AG04449 (cell line): ENCODE data around the gene HIVEP3.

Experiments
- CTCF ChIA-PET: fragments of 350-600 bp; formaldehyde crosslinking; extraction: SDS; loops from one replicate; lab custom pipeline; 2021; ENCODE audit warnings: antibody characterized with exemption; lab: Yijun Ruan, JAX
- POLR2A ChIA-PET: fragments of 400-600, 350-600 bp; formaldehyde crosslinking; extraction: SDS; loops from one replicate; lab custom pipeline; 2020; ENCODE audit warnings: antibody characterized with exemption, inconsistent platforms; lab: Yijun Ruan, JAX
- DNase-seq: peaks from one replicate; pipeline ENCODE4 v3.0.0-alpha.2; 2010; ENCODE audit warnings: low read depth, low spot score
- H3K4me3 ChIP-seq: 2 replicates; pipeline ENCODE4 v1.5.1; 2011; ENCODE audit warnings: low read depth, mild to moderate bottlenecking, control low read depth, low read length
- TF ChIP-seq, protein P1 (sequence below): IDR thresholded peaks from one replicate; pipeline ENCODE4 v1.5.1; 2011; ENCODE audit warnings: mild to moderate bottlenecking, moderate library complexity, low read length, control low read depth, inconsistent platforms; ENCODE audit not compliant: insufficient read depth; ENCODE audit errors: missing control alignments

Gene HIVEP3

GRCh38 chr1:41483960-41484401 lies 434.7 kb downstream of the HIVEP3 start:
- H3K4me3 ChIP-seq, result no peak overlapping the region
- CTCF ChIA-PET, result interaction anchor here (1.2 to 4.2 kb wide), 6 partner anchors 8 to 50 kb away, joined by 3 to 17 read pairs (median 6); no protein-coding TSS in a partner anchor
- DNase-seq, result no peak
- TF ChIP-seq, protein P1, sequence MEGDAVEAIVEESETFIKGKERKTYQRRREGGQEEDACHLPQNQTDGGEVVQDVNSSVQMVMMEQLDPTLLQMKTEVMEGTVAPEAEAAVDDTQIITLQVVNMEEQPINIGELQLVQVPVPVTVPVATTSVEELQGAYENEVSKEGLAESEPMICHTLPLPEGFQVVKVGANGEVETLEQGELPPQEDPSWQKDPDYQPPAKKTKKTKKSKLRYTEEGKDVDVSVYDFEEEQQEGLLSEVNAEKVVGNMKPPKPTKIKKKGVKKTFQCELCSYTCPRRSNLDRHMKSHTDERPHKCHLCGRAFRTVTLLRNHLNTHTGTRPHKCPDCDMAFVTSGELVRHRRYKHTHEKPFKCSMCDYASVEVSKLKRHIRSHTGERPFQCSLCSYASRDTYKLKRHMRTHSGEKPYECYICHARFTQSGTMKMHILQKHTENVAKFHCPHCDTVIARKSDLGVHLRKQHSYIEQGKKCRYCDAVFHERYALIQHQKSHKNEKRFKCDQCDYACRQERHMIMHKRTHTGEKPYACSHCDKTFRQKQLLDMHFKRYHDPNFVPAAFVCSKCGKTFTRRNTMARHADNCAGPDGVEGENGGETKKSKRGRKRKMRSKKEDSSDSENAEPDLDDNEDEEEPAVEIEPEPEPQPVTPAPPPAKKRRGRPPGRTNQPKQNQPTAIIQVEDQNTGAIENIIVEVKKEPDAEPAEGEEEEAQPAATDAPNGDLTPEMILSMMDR, result no peak
- POLR2A ChIA-PET, result no interaction called here

DNA sequence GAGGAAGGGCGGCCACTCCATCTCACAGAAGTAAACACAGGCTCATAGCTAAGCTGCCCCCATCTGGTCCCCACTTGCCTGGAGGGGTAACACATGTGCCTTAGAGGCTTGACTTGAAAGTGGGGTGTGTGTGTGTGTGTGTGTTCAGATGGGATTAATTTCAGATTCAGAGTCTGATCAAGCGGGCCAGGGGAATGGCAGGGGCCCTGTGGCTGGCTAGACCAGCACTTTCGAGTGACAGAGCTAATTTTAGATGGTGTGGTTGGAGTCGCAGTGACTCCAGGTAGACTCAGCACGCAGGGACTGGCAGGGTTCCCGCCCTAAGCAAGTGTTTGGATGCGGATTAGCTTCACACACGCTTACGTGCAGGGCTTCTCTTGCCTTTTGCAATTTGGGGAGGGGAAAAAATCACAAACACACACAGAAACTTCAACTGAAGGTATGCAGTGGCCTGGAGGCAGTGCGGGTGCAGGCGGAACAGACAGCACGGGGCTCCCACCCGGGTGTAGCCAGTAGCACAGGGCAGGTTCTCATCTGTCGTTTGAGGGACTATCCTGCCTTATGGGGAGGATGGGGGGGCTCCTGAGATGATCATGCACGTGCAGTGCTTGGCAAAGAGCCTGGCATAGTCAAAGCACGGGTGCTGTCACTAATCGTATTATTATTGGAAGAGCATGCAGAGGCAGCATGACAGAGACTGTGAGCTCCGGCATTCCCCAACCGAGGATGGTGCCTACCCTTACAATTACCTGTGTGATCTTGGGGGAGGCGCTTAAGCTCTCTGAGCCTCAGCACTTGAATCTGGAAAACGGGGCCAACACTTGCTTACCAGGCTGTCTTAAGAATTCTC lies 435.5 kb downstream of the HIVEP3 start:
- TF ChIP-seq, protein P1, result no peak
- no peak overlapping the region for H3K4me3 ChIP-seq
- ChIA-PET POLR2A (no interaction called here), CTCF (interaction anchor here (0.7 to 4.2 kb wide), 12 partner anchors 8 to 216 kb away, joined by 3 to 17 read pairs (median 4); no protein-coding TSS in a partner anchor)
- no peak for DNase-seq

GRCh38 chr1:41482001-41482765 lies 436.5 kb downstream of the HIVEP3 start:
- no peak overlapping the region for H3K4me3 ChIP-seq
- DNase-seq, result no peak
- ChIA-PET CTCF (interaction anchor here (0.7 to 4.2 kb wide), 11 partner anchors 10 to 215 kb away, joined by 3 to 17 read pairs (median 3); no protein-coding TSS in a partner anchor), POLR2A (no interaction called here)
- TF ChIP-seq, protein P1, result no peak

DNA sequence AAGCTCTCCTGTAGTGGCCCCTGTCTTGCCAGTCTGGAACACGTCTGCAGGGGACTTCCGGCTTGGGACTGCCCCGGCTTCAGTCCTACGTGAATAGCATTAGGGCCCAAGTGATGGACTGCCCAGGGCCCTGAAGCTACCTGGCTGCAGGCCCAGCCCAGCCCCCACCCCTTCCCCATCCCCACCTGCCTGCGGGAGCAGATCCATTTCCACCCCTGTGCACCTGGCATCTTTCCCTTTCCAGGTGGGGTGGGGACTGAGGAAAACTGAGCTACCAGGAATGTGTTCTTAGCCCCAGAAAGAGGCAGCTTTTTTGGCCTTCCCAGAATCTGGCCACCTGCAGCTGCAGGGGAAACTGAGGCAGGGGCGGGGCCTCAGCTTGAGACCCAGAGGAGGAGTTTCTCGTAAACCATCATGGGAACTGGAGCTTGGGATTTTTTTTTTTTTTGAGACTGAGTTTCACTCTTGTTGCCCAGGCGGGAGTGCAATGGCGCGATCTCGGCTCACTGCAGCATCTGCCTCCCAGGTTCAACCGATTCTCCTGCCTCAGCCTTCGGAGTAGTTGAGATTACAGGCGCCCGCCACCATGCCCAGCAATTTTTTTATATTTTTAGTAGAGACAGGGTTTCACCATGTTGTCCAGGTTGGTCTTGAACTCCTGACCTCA lies 437.5 kb downstream of the HIVEP3 start:
- no peak for DNase-seq
- CTCF ChIA-PET, result interaction anchor here (0.8 to 6.7 kb wide), 6 partner anchors 11 to 196 kb away, joined by 3 to 31 read pairs (median 3); no protein-coding TSS in a partner anchor
- TF ChIP-seq, protein P1, result no peak
- no peak overlapping the region for H3K4me3 ChIP-seq
- POLR2A ChIA-PET, result no interaction called here

DNA sequence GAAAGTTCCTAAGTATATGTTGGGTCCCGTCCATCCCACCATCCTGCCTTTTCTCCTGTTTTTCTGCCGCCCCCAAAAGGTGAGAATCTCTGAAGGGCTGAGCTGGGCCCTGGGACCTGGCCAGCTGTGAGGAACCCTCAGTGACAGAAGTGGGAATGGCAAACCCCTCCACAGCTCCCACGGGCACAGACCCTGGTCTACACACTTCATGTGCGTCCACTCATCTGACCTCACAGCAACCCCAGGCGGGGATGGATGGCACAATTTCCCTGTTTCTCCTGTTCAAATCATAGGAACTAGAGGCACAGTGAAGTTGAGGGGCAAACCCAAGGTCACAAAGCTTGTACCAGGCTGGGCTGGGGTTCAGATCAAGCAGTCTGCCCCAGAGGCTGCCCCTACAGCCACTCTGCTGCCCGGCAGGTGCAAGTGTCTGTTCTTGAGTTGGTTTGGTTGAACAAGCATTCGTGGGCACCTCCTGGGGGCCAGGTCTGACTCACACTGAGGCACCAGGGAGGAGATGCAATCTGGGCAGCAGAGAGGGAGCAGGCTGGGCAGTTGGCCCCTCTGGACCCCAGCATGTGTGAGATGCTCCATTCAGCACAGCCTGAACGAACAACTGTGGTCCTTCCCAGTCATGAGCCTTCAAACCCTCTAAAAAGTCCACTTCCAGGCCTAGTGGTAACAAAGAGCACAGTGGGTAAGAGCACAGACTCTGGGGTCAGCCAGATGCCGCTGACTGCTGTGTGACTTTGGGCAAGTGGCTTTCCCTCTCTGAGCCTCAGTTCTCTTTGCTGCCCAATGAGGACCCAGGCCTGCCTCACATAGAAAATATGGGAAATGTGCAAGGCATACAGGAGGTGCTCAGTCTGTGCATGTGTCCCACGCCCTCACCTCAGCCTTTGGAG lies 438.3 kb downstream of the HIVEP3 start:
- POLR2A ChIA-PET, result no interaction called here

More for the DNA sequence above, 438.3 kb downstream of the HIVEP3 start:
- H3K4me3 ChIP-seq, result no peak overlapping the region
- CTCF ChIA-PET, result interaction anchor here (0.9 to 6.7 kb wide), 5 partner anchors 11 to 196 kb away, joined by 3 to 31 read pairs (median 7); no protein-coding TSS in a partner anchor
- no peak for DNase-seq
- TF ChIP-seq, protein P1, result no peak
